ENCODE data around the gene SETD3. TPM values are rescaled to one million over a fixed set of nuclear protein-coding genes. Genes with fewer than 3 reads are reported as not detected.

Gene SETD3
- total RNA-seq, 2 donors from 2014 or later: 57.8 to 68.1 TPM

DNA sequence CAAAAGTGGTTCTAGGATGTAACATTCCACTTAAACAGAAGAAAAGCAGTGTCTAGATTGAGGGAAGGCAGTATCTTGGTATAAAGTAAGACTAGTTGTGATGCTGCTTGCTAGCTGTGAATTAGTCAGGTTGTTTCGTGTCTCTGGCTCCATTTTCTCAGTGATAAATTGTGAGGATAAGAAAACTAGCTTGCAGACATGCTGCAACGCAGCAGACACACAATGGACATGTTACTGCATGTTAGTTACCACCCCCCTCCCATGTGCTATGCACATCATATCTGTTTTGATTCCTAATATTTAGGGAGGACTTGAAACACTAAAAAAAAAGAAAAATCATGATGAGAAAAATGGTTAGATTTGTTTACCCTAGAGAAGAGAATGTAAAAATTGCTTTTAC, 3.4 kb upstream of the SETD3 start:
- 67 to 89% methylated on average over 1 to 2 of the region's 2 CpGs for WGBS, 2 experiments (ENCODE audit: insufficient coverage in 1 of 2, insufficient read length in 1 of 2)
- no peaks in the 10 kb centered on the region for H3K36me3 Mint-ChIP-seq (ENCODE audit: low read depth)
- no peak for DNase-seq
- H3K4me3 Mint-ChIP-seq: no peak overlapping the region
- H3K27me3 Mint-ChIP-seq (ENCODE audit: insufficient read depth): no peaks in the 10 kb centered on the region
- no peaks in the 10 kb centered on the region for H3K36me3 ChIP-seq (ENCODE audit: control insufficient read depth, insufficient read depth, low read length)
- H3K4me3 ChIP-seq (ENCODE audit: low read length): no peak overlapping the region
- H3K4me1 Mint-ChIP-seq: peaks cover 27% of the 10 kb centered on the region
- H3K27me3 ChIP-seq (ENCODE audit: control insufficient read depth, insufficient read depth, low read length, poor library complexity, severe bottlenecking): no peaks in the 10 kb centered on the region
- TF ChIP-seq, protein P1, sequence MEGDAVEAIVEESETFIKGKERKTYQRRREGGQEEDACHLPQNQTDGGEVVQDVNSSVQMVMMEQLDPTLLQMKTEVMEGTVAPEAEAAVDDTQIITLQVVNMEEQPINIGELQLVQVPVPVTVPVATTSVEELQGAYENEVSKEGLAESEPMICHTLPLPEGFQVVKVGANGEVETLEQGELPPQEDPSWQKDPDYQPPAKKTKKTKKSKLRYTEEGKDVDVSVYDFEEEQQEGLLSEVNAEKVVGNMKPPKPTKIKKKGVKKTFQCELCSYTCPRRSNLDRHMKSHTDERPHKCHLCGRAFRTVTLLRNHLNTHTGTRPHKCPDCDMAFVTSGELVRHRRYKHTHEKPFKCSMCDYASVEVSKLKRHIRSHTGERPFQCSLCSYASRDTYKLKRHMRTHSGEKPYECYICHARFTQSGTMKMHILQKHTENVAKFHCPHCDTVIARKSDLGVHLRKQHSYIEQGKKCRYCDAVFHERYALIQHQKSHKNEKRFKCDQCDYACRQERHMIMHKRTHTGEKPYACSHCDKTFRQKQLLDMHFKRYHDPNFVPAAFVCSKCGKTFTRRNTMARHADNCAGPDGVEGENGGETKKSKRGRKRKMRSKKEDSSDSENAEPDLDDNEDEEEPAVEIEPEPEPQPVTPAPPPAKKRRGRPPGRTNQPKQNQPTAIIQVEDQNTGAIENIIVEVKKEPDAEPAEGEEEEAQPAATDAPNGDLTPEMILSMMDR (conservative IDR thresholded peaks at IDR 0.05): no peak
- H3K9me3 Mint-ChIP-seq: no peaks in the 10 kb centered on the region
- H3K27ac Mint-ChIP-seq: no peak overlapping the region
- no peaks in the 10 kb centered on the region for H3K9me3 ChIP-seq (ENCODE audit: control insufficient read depth, low read length)
- H3K27ac ChIP-seq (ENCODE audit: low read depth, low read length): no peak overlapping the region
- H3K9ac ChIP-seq (ENCODE audit: extremely low read depth, low read length, poor library complexity, severe bottlenecking): no peak overlapping the region
- peaks cover 8% of the 10 kb centered on the region for H3K4me1 ChIP-seq (ENCODE audit: control insufficient read depth, insufficient read depth, low read length)

DNA sequence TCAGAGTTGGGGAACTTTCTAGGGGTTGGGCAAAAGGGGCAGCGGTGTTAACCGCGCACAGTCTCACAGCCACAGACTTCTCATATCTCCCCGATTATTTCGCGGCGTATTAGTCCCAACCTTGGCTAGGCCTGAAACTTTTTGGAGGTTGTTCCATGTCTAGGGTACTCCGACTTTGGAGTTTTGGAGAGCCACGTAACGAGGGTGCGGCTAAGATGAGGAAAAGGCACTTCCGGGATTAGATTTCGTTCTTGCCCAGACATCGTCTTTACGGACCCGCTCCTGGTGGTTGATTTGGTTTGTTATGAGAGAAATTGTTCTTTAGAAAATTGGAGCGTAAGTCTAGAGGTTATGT, 1.1 kb upstream of the SETD3 start:
- Mint-ChIP-seq H3K4me1 (peaks cover 35% of the 10 kb centered on the region), H3K4me3 (peak overlapping the region; percentile 98), H3K36me3 (ENCODE audit: low read depth) (no peaks in the 10 kb centered on the region), H3K27me3 (ENCODE audit: insufficient read depth) (no peaks in the 10 kb centered on the region), H3K27ac (peak overlapping the region; percentile 99), H3K9me3 (no peaks in the 10 kb centered on the region)
- Histone ChIP-seq H3K36me3 (ENCODE audit: control insufficient read depth, insufficient read depth, low read length) (no peaks in the 10 kb centered on the region), H3K4me3 (ENCODE audit: low read length) (peak overlapping the region; percentile 94), H3K4me1 (ENCODE audit: control insufficient read depth, insufficient read depth, low read length) (peaks cover 8% of the 10 kb centered on the region), H3K9me3 (ENCODE audit: control insufficient read depth, low read length) (no peaks in the 10 kb centered on the region), H3K27me3 (ENCODE audit: control insufficient read depth, insufficient read depth, low read length, poor library complexity, severe bottlenecking) (no peaks in the 10 kb centered on the region), H3K27ac (ENCODE audit: low read depth, low read length) (peak overlapping the region; percentile 92), H3K9ac (ENCODE audit: extremely low read depth, low read length, poor library complexity, severe bottlenecking) (peak overlapping the region; percentile 97)
- TF ChIP-seq, protein P1 (conservative IDR thresholded peaks at IDR 0.05): no peak
- 0% methylated on average over 8 to 17 of the region's 17 CpGs for WGBS, 2 experiments (ENCODE audit: insufficient coverage in 1 of 2, insufficient read length in 1 of 2)
- no peak for DNase-seq

DNA sequence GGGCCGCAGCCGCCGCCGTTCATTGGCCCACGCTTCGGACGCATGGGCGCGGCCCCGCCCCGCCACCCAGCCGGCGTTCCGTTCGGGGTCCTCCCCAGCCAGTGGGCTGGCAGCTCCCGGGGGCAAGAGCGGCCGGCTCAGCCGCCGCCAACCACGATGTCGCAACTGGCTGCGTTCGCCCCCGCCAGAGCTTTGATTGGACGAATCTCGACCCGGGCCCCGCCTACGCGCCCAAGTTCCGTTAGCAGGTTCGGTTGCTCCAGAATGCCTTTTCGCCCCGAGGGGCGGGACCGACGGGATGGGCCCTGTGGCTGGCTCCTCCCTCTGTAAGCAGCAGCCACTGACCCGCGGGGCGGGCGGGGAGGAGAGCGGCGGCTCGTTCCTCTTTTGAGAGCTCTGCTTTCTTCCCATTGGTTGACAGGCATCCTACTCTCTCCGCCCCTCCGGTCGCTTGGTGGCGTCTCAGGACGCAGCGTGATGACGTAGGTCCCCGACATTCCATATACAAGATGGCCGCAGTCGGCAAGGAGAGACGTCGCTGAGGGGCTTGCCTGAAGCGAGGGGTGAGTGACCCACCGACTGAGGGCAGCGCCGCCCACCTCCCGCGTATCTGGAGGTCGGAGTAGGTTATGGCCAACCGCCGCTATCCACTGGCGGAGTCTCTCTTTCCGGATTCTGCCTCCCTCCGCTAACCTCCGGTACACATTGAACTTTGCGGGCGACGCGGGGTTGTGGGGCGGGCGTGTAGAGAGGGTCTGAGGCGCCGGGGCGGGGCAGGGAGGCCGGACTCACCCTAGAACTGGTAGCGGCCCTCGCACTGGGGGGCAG, 472 bp upstream of the SETD3 start, which contains the start of gene CCNK:
CCNK (plus strand) TSS at position 493 of the 828 bp plus-strand sequence. CDS start 11,269 bp downstream, outside the sequence.
- Mint-ChIP-seq H3K27me3 (ENCODE audit: insufficient read depth) (no peaks in the 10 kb centered on the region), H3K4me1 (peaks cover 35% of the 10 kb centered on the region), H3K9me3 (no peaks in the 10 kb centered on the region), H3K27ac (peak within 1 kb of the TSS; percentile 99), H3K4me3 (peak within 1 kb of the TSS; percentile 98), H3K36me3 (ENCODE audit: low read depth) (no peaks in the 10 kb centered on the region)
- TF ChIP-seq, protein P1 (conservative IDR thresholded peaks at IDR 0.05): no peak
- WGBS, 2 experiments (ENCODE audit: insufficient coverage in 1 of 2, insufficient read length in 1 of 2): 0% methylated on average over 21 to 82 of the region's 82 CpGs
- Histone ChIP-seq H3K4me1 (ENCODE audit: control insufficient read depth, insufficient read depth, low read length) (peaks cover 8% of the 10 kb centered on the region), H3K4me3 (ENCODE audit: low read length) (peak within 1 kb of the TSS; percentile 94), H3K9ac (ENCODE audit: extremely low read depth, low read length, poor library complexity, severe bottlenecking) (peak within 1 kb of the TSS; percentile 97), H3K9me3 (ENCODE audit: control insufficient read depth, low read length) (no peaks in the 10 kb centered on the region), H3K27ac (ENCODE audit: low read depth, low read length) (peak within 1 kb of the TSS; percentile 92), H3K36me3 (ENCODE audit: control insufficient read depth, insufficient read depth, low read length) (no peaks in the 10 kb centered on the region), H3K27me3 (ENCODE audit: control insufficient read depth, insufficient read depth, low read length, poor library complexity, severe bottlenecking) (no peaks in the 10 kb centered on the region)
- DNase-seq: peak; percentile 100
